BLaER1 (cell line): ENCODE results near the gene CDH23.

ENCODE experiments used
- H3K27ac ChIP-seq: shearing (Covaris generic); formaldehyde crosslinking; 2 replicates; pipeline ENCODE4 v1.8.1; 2022
- H3K27me3 ChIP-seq: shearing (Covaris generic); formaldehyde crosslinking; 2 replicates; pipeline ENCODE4 v1.8.1; 2022
- H3K36me3 ChIP-seq: shearing (Covaris generic); formaldehyde crosslinking; 2 replicates; pipeline ENCODE4 v1.8.1; 2022
- H3K4me1 ChIP-seq: shearing (Covaris generic); formaldehyde crosslinking; 2 replicates; pipeline ENCODE4 v1.8.1; 2022
- H3K4me2 ChIP-seq: shearing (Covaris generic); formaldehyde crosslinking; 2 replicates; pipeline ENCODE4 v1.8.1; 2022
- H3K4me3 ChIP-seq: shearing (Covaris generic); formaldehyde crosslinking; 2 replicates; pipeline ENCODE4 v1.8.1; 2022
- H3K9ac ChIP-seq: shearing (Covaris generic); formaldehyde crosslinking; 2 replicates; pipeline ENCODE4 v1.8.1; 2022
- H3K9me3 ChIP-seq: shearing (Covaris generic); formaldehyde crosslinking; 2 replicates; pipeline ENCODE4 v1.8.1; 2022
- H4K20me1 ChIP-seq: shearing (Covaris generic); formaldehyde crosslinking; 2 replicates; pipeline ENCODE4 v1.8.1; 2022
- Cebpa-rat ChIP-seq: shearing (Covaris generic); IDR thresholded peaks from 2 replicates; pipeline ENCODE4 v1.8.1; 2022

The CDH23 gene

DNA sequence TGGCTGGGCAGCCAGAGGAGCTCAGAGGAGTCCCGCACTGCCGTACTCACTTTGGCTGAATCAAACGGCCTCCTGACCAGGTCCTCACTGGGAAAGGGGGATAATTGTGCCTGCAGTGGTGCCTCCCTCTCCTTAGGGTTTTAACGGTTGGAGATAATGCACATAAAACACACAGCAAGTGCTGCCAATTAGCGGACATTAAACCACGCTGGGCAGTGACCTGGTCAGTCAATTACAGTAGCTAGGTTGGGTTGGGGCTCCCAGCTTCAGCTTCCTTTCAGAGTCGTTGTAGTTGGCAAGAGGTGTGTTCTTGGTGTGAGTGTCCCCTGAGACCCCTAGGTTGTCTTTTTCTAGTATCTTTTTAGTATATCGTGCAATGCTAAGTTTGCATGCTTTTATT is 176.2 kb downstream of the CDH23 start:
- H3K9ac ChIP-seq: no peak overlapping the region
- H3K4me1 ChIP-seq: peaks cover 68% of the 10 kb centered on the region
- H3K27me3 ChIP-seq: no peaks in the 10 kb centered on the region
- H3K4me3 ChIP-seq: no peak overlapping the region
- no peaks in the 10 kb centered on the region for H4K20me1 ChIP-seq
- no peaks in the 10 kb centered on the region for H3K36me3 ChIP-seq
- H3K4me2 ChIP-seq: peak overlapping the region; percentile 49
- TF ChIP-seq Cebpa-rat: no peak
- no peak overlapping the region for H3K27ac ChIP-seq
- no peaks in the 10 kb centered on the region for H3K9me3 ChIP-seq

DNA sequence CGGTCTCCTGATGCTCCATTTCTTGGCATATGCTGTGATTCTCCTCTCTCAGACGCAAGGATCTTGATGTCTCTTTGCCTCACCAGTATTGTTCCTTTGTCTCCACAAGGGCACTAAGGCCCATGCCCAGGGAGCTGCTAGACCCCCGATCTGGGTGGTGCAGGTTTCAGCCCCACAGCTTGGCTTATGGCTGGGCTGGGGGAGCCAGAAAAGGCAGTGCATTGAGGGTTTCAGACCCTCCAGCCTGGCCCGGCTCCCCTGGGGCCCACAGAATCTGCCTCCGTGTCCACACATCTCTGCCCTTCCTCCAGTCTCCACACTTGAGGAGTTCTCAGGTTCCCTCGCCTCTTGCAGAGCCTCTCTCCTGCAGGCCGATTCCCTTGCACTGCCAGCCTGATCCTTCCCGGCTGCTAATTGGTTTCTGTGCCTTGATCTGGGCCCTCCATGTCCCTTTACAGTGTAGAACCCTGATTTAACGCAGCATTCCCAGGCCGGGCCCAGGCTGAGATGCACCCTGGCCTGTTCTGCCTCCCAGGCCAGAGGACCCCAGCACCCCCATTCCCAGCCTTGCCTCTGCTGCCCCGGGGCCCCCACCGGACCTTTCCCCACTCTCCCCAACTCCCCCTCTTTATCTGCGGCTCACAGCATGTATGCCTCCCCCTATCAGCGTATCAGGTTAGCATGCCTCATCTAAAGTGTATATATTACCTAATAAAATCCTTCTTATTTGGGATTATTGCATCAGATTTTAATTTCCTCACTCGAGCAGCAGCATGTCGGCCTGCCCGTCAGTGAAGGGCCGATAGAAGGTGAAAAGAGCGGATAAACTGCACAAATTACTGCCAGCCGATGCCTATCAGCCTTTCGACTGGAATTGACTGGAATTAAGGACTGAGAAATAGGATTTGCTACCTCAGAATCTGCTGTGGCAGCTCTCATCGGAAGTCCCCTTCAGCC is 177.1 kb downstream of the CDH23 start:
- peak overlapping the region; percentile 12; the same call in 1 of the 2 replicates for H3K27ac ChIP-seq
- H4K20me1 ChIP-seq: no peaks in the 10 kb centered on the region
- H3K9me3 ChIP-seq: no peaks in the 10 kb centered on the region
- peaks cover 77% of the 10 kb centered on the region for H3K4me1 ChIP-seq
- no peak overlapping the region for H3K9ac ChIP-seq
- no peak for TF ChIP-seq Cebpa-rat
- H3K36me3 ChIP-seq: no peaks in the 10 kb centered on the region
- no peaks in the 10 kb centered on the region for H3K27me3 ChIP-seq
- H3K4me2 ChIP-seq: peak overlapping the region; percentile 77
- no peak overlapping the region for H3K4me3 ChIP-seq

DNA sequence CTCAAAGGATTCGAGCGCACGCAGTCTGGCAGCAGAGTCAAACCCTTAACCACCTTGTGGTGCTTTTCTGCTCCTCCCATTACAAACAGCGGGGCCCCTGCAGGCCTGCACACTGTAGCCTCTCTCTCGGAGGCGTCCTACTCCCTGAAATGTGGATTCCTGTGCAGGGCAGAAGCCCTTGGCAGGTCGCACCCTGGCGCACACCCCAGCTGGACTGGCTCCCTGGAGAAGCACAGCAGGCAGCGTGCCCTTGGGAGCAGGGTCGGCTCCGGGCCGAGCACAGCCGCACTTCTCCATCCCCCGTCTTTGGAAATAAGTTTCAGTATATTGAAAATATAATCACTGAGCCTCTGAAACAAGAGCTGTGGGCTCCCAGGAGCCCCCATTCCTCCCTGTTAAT is 178.7 kb downstream of the CDH23 start:
- no peak for TF ChIP-seq Cebpa-rat
- Histone ChIP-seq H3K4me2 (peak overlapping the region; percentile 77), H3K9me3 (no peaks in the 10 kb centered on the region), H3K36me3 (no peaks in the 10 kb centered on the region), H3K27ac (peak overlapping the region; percentile 62; the same call in 1 of the 2 replicates), H3K4me3 (no peak overlapping the region), H4K20me1 (no peaks in the 10 kb centered on the region), H3K4me1 (peaks cover 86% of the 10 kb centered on the region), H3K27me3 (no peaks in the 10 kb centered on the region), H3K9ac (peak overlapping the region; percentile 21; the same call in 1 of the 2 replicates)

DNA sequence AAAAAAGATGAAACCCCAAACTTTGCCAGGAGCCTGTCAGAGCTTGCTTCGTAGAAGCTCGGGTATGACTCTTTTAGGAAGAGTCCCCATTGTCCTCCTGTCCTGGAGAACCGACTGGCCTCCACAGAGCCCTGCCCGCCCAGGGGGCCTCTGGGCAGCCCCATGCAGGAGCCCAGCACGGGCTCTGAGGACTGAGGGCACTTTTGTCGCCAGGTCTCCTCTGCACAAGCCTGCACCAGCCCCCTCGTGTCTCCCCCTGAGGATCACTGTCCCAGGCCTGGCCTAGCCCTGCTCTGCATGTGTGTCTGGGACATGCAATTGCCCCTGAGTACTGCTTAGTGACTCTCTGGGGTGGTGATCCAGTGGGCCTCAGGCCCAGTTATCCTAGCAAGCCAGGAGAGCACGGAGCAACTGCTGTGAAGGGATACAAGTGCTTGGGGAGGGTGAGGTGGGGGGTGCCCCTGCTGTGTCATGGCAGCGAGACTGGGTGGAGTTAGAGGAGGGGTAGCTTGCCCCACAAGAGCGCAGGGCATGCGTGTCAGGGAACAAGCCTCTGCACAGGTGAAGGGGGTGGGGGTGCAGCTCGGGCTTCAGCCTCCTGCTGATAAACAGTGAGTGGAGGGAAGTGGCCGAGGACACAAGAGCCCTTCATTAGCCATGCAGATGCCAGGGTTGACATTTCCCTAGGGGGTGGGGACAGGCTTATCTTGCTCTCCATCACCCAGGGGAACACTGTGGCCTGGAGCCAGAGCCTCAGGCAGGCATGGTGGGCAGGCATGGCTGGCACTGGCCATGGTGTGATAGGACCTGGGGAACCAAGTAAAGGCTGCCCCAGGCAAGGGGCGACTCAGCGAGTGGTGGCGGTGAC is 179.4 kb downstream of the CDH23 start:
- Histone ChIP-seq H3K4me3 (no peak overlapping the region), H3K4me1 (peaks cover 86% of the 10 kb centered on the region), H3K36me3 (no peaks in the 10 kb centered on the region), H3K27ac (peak overlapping the region; percentile 62), H3K27me3 (no peaks in the 10 kb centered on the region), H4K20me1 (no peaks in the 10 kb centered on the region), H3K9me3 (no peaks in the 10 kb centered on the region), H3K9ac (peak overlapping the region; percentile 21; the same call in 1 of the 2 replicates), H3K4me2 (peak overlapping the region; percentile 77)
- no peak for TF ChIP-seq Cebpa-rat

DNA sequence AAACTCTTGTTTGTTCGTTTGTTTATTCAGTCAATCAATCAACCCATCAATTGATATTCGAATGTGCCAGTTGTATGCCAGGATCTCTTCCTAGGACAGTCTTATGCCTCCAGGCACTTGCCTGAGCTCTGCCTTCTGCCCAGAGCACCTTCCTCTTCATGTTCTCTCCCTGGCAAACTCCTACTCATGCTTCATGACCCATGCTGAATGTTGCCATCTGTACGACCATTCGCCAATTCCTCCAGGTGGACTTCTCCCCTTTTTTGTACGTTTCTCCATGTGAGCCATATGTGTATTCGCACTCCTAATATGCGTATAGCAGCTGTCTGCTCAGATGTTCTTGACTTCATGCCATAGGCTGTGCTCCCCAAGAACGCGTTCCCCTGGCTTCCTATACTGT is 180.1 kb downstream of the CDH23 start:
- Histone ChIP-seq H3K4me3 (no peak overlapping the region), H3K27me3 (no peaks in the 10 kb centered on the region), H3K4me2 (peak overlapping the region; percentile 77), H3K27ac (peak overlapping the region; percentile 62; the same call in 1 of the 2 replicates), H3K36me3 (no peaks in the 10 kb centered on the region), H4K20me1 (no peaks in the 10 kb centered on the region), H3K9ac (no peak overlapping the region), H3K4me1 (peaks cover 93% of the 10 kb centered on the region), H3K9me3 (no peaks in the 10 kb centered on the region)
- no peak for TF ChIP-seq Cebpa-rat

DNA sequence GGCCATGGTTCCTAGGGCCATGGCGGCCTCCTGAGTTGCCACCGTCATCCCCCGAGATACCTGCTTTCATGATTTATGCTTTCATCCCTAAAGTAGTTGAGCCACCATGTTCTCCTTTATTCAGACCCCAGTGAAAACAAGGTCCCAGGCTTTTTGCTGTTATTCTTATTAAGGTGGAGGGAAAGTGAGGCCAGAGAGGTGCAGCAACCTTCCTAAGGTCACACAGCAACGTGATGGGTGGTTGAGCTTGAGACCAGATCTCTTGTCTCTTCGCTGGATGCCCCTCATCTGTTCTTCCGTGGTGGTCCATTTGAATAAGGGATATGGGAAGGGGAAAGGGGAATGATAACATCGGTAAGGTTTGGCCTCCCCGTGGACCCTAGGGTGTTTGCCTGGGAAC is 180.6 kb downstream of the CDH23 start:
- peaks cover 98% of the 10 kb centered on the region for H3K4me1 ChIP-seq
- H3K4me2 ChIP-seq: peak overlapping the region; percentile 94; the same call in 1 of the 2 replicates
- no peak overlapping the region for H3K4me3 ChIP-seq
- no peaks in the 10 kb centered on the region for H3K27me3 ChIP-seq
- H3K27ac ChIP-seq: no peak overlapping the region
- H3K9ac ChIP-seq: no peak overlapping the region
- H3K9me3 ChIP-seq: no peaks in the 10 kb centered on the region
- TF ChIP-seq Cebpa-rat: no peak
- H3K36me3 ChIP-seq: no peaks in the 10 kb centered on the region
- H4K20me1 ChIP-seq: no peaks in the 10 kb centered on the region

DNA sequence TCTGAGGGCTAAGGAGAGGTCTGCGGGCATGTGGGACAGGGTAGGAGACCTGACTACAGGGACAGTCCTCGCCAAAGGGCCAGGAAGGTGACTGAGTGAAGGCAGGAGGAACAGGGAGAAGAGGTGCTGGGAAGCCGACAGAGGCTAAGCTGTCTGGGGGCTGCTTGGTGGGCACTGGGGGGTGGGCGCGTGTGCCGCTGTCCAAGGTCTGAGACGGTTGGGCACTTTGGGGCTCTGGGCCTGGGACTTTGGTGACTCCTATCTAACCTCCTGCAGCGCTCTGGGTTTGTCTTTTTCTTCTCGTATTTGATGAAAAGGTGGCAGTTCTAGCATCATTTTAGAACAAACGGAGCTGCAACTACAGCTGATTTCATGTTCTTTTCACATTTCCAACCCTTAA is 181.3 kb downstream of the CDH23 start:
- Histone ChIP-seq H3K4me1 (peaks cover 100% of the 10 kb centered on the region), H3K27ac (no peak overlapping the region), H3K4me3 (no peak overlapping the region), H4K20me1 (no peaks in the 10 kb centered on the region), H3K9ac (no peak overlapping the region), H3K27me3 (no peaks in the 10 kb centered on the region), H3K4me2 (peak overlapping the region; percentile 94), H3K9me3 (no peaks in the 10 kb centered on the region), H3K36me3 (no peaks in the 10 kb centered on the region)
- no peak for TF ChIP-seq Cebpa-rat

DNA sequence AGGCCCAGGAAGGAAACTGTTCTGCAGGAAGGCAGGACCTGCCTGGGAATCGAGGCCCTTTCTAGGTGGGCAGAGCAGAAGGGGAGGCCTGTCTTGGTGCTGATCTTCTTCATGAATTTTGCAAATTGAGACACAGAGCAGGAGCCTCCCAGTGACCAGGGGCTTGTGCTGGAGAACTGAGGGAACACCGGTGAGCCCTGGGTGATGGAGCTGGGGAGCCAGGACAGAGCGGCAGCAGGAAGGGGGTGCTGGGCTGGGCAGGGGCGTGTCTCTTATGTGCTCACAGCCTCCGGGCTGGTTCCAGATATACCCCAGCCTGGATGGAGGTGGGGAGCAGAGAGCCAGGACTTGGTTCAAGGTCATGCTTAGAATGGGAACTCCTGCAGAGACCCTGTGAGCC is 182.9 kb downstream of the CDH23 start:
- no peaks in the 10 kb centered on the region for H4K20me1 ChIP-seq
- no peaks in the 10 kb centered on the region for H3K36me3 ChIP-seq
- no peak overlapping the region for H3K9ac ChIP-seq
- no peaks in the 10 kb centered on the region for H3K9me3 ChIP-seq
- H3K4me3 ChIP-seq: no peak overlapping the region
- peaks cover 100% of the 10 kb centered on the region for H3K4me1 ChIP-seq
- H3K27me3 ChIP-seq: no peaks in the 10 kb centered on the region
- peak overlapping the region; percentile 94 for H3K4me2 ChIP-seq
- H3K27ac ChIP-seq: peak overlapping the region; percentile 8; the same call in 1 of the 2 replicates
- no peak for TF ChIP-seq Cebpa-rat

DNA sequence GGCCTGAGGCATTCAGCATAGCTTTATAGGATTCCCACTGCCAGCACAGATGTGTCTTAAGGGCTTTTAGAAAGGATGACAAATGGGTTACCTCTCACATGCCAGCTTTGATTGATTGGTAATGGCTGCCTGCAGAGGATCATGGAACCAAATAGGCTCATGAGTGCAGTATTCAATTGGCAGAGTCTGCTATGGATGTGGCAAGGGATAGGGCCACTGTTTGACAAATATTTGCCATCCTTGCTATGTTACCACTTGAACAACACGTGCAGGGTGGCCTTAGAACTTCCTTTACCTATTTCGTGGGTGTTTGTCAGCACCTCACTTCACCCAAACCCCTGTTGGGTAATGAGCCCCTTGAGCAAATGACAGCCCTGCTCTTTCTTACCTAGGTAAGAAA is 183.7 kb downstream of the CDH23 start:
- H3K27me3 ChIP-seq: no peaks in the 10 kb centered on the region
- no peaks in the 10 kb centered on the region for H3K9me3 ChIP-seq
- H3K4me3 ChIP-seq: no peak overlapping the region
- H3K36me3 ChIP-seq: no peaks in the 10 kb centered on the region
- peak overlapping the region; percentile 76; the same call in 1 of the 2 replicates for H3K27ac ChIP-seq
- no peaks in the 10 kb centered on the region for H4K20me1 ChIP-seq
- H3K4me1 ChIP-seq: peaks cover 100% of the 10 kb centered on the region
- no peak for TF ChIP-seq Cebpa-rat
- peak overlapping the region; percentile 94 for H3K4me2 ChIP-seq
- H3K9ac ChIP-seq: no peak overlapping the region; the same call in 1 of the 2 replicates
